Keratinocyte (primary cell): ENCODE results near the gene FHIT. TPM values are rescaled to one million over a fixed set of nuclear protein-coding genes. Genes with fewer than 3 reads are reported as not detected.
"Not testable (repeated sequence)": the region's sequence is repeated elsewhere in the genome, so short reads cannot be mapped to it uniquely, and the experiment has no call there.

Experiments used
- DNase-seq: peaks from one replicate; pipeline ENCODE4 v3.0.0-alpha.2; 2011; ENCODE audit warnings: low read depth, missing footprints, low spot score
- FAIRE-seq: peaks from 2 replicates; lab custom pipeline; 2011; peaks lifted over from hg19 to GRCh38; lab: Jason Lieb, UNC
- H2AFZ ChIP-seq: 2 replicates; pipeline ENCODE4 v1.6.0; 2012; ENCODE audit warnings: low read length, control low read depth, inconsistent platforms; ENCODE audit not compliant: control insufficient read depth
- H3K27ac ChIP-seq: 2 replicates; pipeline ENCODE4 v1.5.1; 2011; ENCODE audit warnings: low read length; ENCODE audit not compliant: control insufficient read depth, insufficient read depth
- H3K27me3 ChIP-seq: 3 replicates; pipeline ENCODE4 v1.6.0; 2011; ENCODE audit warnings: low read length; ENCODE audit not compliant: control insufficient read depth, insufficient read depth; ENCODE audit errors: extremely low read depth
- H3K36me3 ChIP-seq, 2 experiments: 2 replicates in 1 of 2; 3 replicates in 1 of 2; pipeline ENCODE4 v1.5.1; 2011; ENCODE audit warnings: low read length in 2 of 2, mild to moderate bottlenecking in 1 of 2; ENCODE audit not compliant: control insufficient read depth in 2 of 2, insufficient read depth in 2 of 2; ENCODE audit errors: extremely low read depth in 1 of 2
- H3K4me1 ChIP-seq: 3 replicates; pipeline ENCODE4 v1.5.1; 2011; ENCODE audit warnings: low read length; ENCODE audit not compliant: control insufficient read depth, insufficient read depth; ENCODE audit errors: extremely low read depth
- H3K4me2 ChIP-seq: 3 replicates; pipeline ENCODE4 v1.6.0; 2011; ENCODE audit warnings: low read depth, low read length; ENCODE audit not compliant: control insufficient read depth, insufficient read depth; ENCODE audit errors: extremely low read depth
- H3K4me3 ChIP-seq, 3 experiments: fragments of 200-600 bp in 1 of 3; sonication (generic) in 1 of 3; 2 replicates in 2 of 3; 3 replicates in 1 of 3; pipeline ENCODE4 v1.5.1; 2011 to 2016; ENCODE audit warnings: low read length in 3 of 3, mild to moderate bottlenecking in 3 of 3, control low read depth in 2 of 3, inconsistent platforms in 1 of 3, low read depth in 1 of 3, mixed read lengths in 1 of 3, mixed run types in 1 of 3, moderate library complexity in 1 of 3; ENCODE audit not compliant: control insufficient read depth in 2 of 3, insufficient read depth in 2 of 3; ENCODE audit errors: extremely low read depth in 1 of 3
- H3K79me2 ChIP-seq: 2 replicates; pipeline ENCODE4 v1.6.0; 2012; ENCODE audit warnings: low read length; ENCODE audit not compliant: control insufficient read depth, insufficient read depth
- H3K9ac ChIP-seq: 3 replicates; pipeline ENCODE4 v1.6.0; 2011; ENCODE audit warnings: low read length; ENCODE audit not compliant: control insufficient read depth, insufficient read depth; ENCODE audit errors: extremely low read depth
- H3K9me1 ChIP-seq: 3 replicates; pipeline ENCODE4 v1.6.0; 2011; ENCODE audit warnings: low read length; ENCODE audit not compliant: control insufficient read depth, insufficient read depth; ENCODE audit errors: extremely low read depth
- H3K9me3 ChIP-seq: 2 replicates; pipeline ENCODE4 v1.5.1; 2012; ENCODE audit warnings: low read depth, low read length; ENCODE audit not compliant: control insufficient read depth
- H4K20me1 ChIP-seq: 3 replicates; pipeline ENCODE4 v1.6.0; 2011; ENCODE audit warnings: low read length; ENCODE audit not compliant: control insufficient read depth, insufficient read depth; ENCODE audit errors: extremely low read depth
- CTCF ChIP-seq, 3 experiments: IDR thresholded peaks in 1 of 3; conservative IDR thresholded peaks in 1 of 3; optimal IDR thresholded peaks in 1 of 3; 2 replicates in 2 of 3; 3 replicates in 1 of 3; pipeline versions ENCODE3 to v1.5.1; 2011; ENCODE audit warnings: low read length in 3 of 3, mild to moderate bottlenecking in 3 of 3, moderate library complexity in 2 of 3, control low read depth in 1 of 3, inconsistent platforms in 1 of 3; ENCODE audit not compliant: insufficient read depth in 2 of 3; ENCODE audit errors: extremely low read depth in 1 of 3
- EZH2 ChIP-seq: IDR thresholded peaks from one replicate; pipeline ENCODE4 v1.6.1; 2012; ENCODE audit warnings: inconsistent platforms, mild to moderate bottlenecking, low read length, moderate library complexity
- dilution Hi-C: fragments of 300-500 bp; cut with MboI; formaldehyde crosslinking; loops from one replicate; pipeline ENCODE4 v1.7.0; 2020; ENCODE audit warnings: low sequenced_read_pairs; ENCODE audit not compliant: extremely low pct_ligation_motif_present
- polyA plus RNA-seq, 5 experiments: library from polyadenylated mRNA; depleted of rRNA in 3 of 5; stranded (reverse) in 3 of 5; stranded (forward) in 1 of 5; unstranded in 1 of 5; fragments of >200 nt; gene quantifications; 1 replicate in 1 of 5; 2 replicates in 3 of 5; 3 replicates in 1 of 5; pipeline versions ENCODE4 v1.2.1 to v1.2.3, GENCODE V29; 2011 to 2012; ENCODE audit warnings: missing spikeins in 2 of 5, low read depth in 1 of 5, low replicate concordance in 1 of 5

Gene FHIT
- polyA plus RNA-seq, 1 donor (not counting 4 experiments of a cell fraction or from before 2014, with no cell fraction given): 2.2 TPM

GRCh38 chr3:61066800-61067199 lies 184.5 kb downstream of the FHIT start:
- Histone ChIP-seq H3K9me1 (no peaks in the 10 kb centered on the region), H4K20me1 (no peaks in the 10 kb centered on the region), H3K4me2 (no peak overlapping the region), H3K4me3 (no peak overlapping the region), H3K9me3 (no peaks in the 10 kb centered on the region), H2AFZ (no peak overlapping the region), H3K4me1 (no peaks in the 10 kb centered on the region), H3K27me3 (no peaks in the 10 kb centered on the region), H3K9ac (no peak overlapping the region), H3K27ac (no peak overlapping the region), H3K36me3 (no peaks in the 10 kb centered on the region), H3K79me2 (no peaks in the 10 kb centered on the region)
- FAIRE-seq: no peak
- no peak for DNase-seq
- dilution Hi-C loops: no loop called here
- TF ChIP-seq EZH2: no peak
- TF ChIP-seq CTCF (optimal IDR thresholded peaks at IDR 0.05 in 1 of 3, IDR thresholded peaks at IDR 0.05 in 1 of 3, conservative IDR thresholded peaks at IDR 0.05 in 1 of 3; ENCODE audit: extremely low read depth in 1 of 3, insufficient read depth in 2 of 3, low read length in 3 of 3): no peak

- H3K9me1 ChIP-seq, H3K4me2 ChIP-seq, H3K27me3 ChIP-seq, DNase-seq, H3K9ac ChIP-seq, H3K36me3 ChIP-seq, FAIRE-seq, H3K27ac ChIP-seq, H3K4me3 ChIP-seq, dilution Hi-C loops, H2AFZ ChIP-seq, H3K4me1 ChIP-seq, H3K9me3 ChIP-seq, H3K79me2 ChIP-seq, H4K20me1 ChIP-seq: not testable (repeated sequence)
Observed at GRCh38 chr3:61066222-61066621, 185.0 kb downstream of the FHIT start.

GRCh38 chr3:61065451-61066011 lies 185.7 kb downstream of the FHIT start:
- TF ChIP-seq CTCF (optimal IDR thresholded peaks at IDR 0.05 in 1 of 3, IDR thresholded peaks at IDR 0.05 in 1 of 3, conservative IDR thresholded peaks at IDR 0.05 in 1 of 3; ENCODE audit: extremely low read depth in 1 of 3, insufficient read depth in 2 of 3, low read length in 3 of 3) (no peak), EZH2 (no peak)
- H3K4me1 ChIP-seq: peaks cover 4% of the 10 kb centered on the region
- H3K4me2 ChIP-seq: no peak overlapping the region
- H2AFZ ChIP-seq: no peak overlapping the region
- H3K4me3 ChIP-seq: no peak overlapping the region
- no peaks in the 10 kb centered on the region for H3K79me2 ChIP-seq
- dilution Hi-C loops: no loop called here
- FAIRE-seq: no peak
- H3K36me3 ChIP-seq: no peaks in the 10 kb centered on the region
- H3K9me1 ChIP-seq: no peaks in the 10 kb centered on the region
- DNase-seq: no peak
- no peaks in the 10 kb centered on the region for H3K27me3 ChIP-seq
- no peak overlapping the region for H3K9ac ChIP-seq
- no peak overlapping the region for H3K27ac ChIP-seq
- H4K20me1 ChIP-seq: no peaks in the 10 kb centered on the region
- H3K9me3 ChIP-seq: no peaks in the 10 kb centered on the region
